Heart left ventricle (tissue), 16 donors: ENCODE data around the gene IRS2. TPM values are rescaled to one million over a fixed set of nuclear protein-coding genes. Genes with fewer than 3 reads are reported as not detected.

Experiments used
- ATAC-seq, 4 donors: fragments of 200-7000 bp; cut with Tn5 transposase; one replicate each; pipeline ENCODE4 v1.9.1; 2020 to 2022; ENCODE audit warnings: moderate library complexity in 4 of 4, mild to moderate bottlenecking in 3 of 4, moderate number of reproducible peaks in 1 of 4
- DNase-seq, 5 donors: peaks; one replicate each; pipeline ENCODE4 v3.0.0-alpha.2; 2020
- H3K27ac ChIP-seq, 12 donors: fragments of 200-600 bp; sonication (generic) in 4 of 12; one replicate each; pipeline versions ENCODE4 v1.5.0 to v1.8.0; 2016 to 2022; ENCODE audit warnings: mild to moderate bottlenecking in 2 of 12
- H3K27me3 ChIP-seq, 9 donors: fragments of 200-600 bp; sonication (generic) in 2 of 9; one replicate each; pipeline versions ENCODE4 v1.5.1 to v1.8.0; 2016 to 2022; ENCODE audit warnings: mild to moderate bottlenecking in 3 of 9
- H3K36me3 ChIP-seq, 9 donors: fragments of 200-600 bp; sonication (generic) in 2 of 9; one replicate each; pipeline versions ENCODE4 v1.5.0 to v1.8.0; 2018 to 2022; ENCODE audit warnings: mild to moderate bottlenecking in 2 of 9
- H3K4me1 ChIP-seq, 12 donors: fragments of 200-600 bp; sonication (generic) in 4 of 12; one replicate each; pipeline versions ENCODE4 v1.5.0 to v1.8.0; 2016 to 2022; ENCODE audit warnings: mild to moderate bottlenecking in 3 of 12
- H3K4me3 ChIP-seq, 12 donors: fragments of 200-600 bp; sonication (generic) in 4 of 12; one replicate each; pipeline versions ENCODE4 v1.5.0 to v1.8.0; 2017 to 2022; ENCODE audit warnings: mild to moderate bottlenecking in 9 of 12, moderate library complexity in 4 of 12
- H3K9me3 ChIP-seq, 12 donors: fragments of 200-600 bp; sonication (generic) in 4 of 12; one replicate each; pipeline versions ENCODE4 v1.5.0 to v1.8.0; 2016 to 2022; ENCODE audit warnings: mild to moderate bottlenecking in 1 of 12
- CTCF ChIP-seq, 12 donors: fragments of 200-600 bp; sonication (generic) in 4 of 12; IDR thresholded peaks; one replicate each; pipeline versions ENCODE4 v1.5.0 to v1.8.0; 2018 to 2022; ENCODE audit warnings: antibody characterized with exemption in 12 of 12, mild to moderate bottlenecking in 5 of 12
- POLR2A ChIP-seq, 2 donors: fragments of 450-650 bp; IDR thresholded peaks; one replicate each; pipeline ENCODE4 v1.6.1; 2017; ENCODE audit warnings: antibody characterized with exemption in 2 of 2, mild to moderate bottlenecking in 2 of 2, moderate library complexity in 2 of 2
- WGBS, 4 donors: extraction: QIAGEN DNeasy Blood & Tissue Kit in 2 of 4; methylation state at CpG; one replicate each; pipeline versions ENCODE4 v1.1.5 to v1.1.7; 2013 to 2018; 5-methylcytosine and 5-hydroxymethylcytosine counted together
- intact Hi-C, 10 donors: fragments of 100-400 bp; cut with DNase I; formaldehyde crosslinking; loops; one replicate each; pipeline versions ENCODE4 v1.11.1 to v1.14.2; 2022
- polyA plus RNA-seq, 2 donors: library from polyadenylated mRNA; stranded (reverse); fragments of 200-250 nt; gene quantifications; one replicate each; pipeline ENCODE4 v1.2.3, GENCODE V29; 2013
- total RNA-seq, 9 donors: library from RNA; depleted of rRNA in 2 of 9; stranded (reverse); fragments of >200 nt in 2 of 9; fragmentation: NEBNext Ultra II Directional in 3 of 9; extraction: Animal tissue kit (Norgen Biotek cat#: 25700) in 3 of 9; gene quantifications; one replicate each; pipeline versions ENCODE4 v1.1.0 to v1.2.4, GENCODE V29; 2016 to 2023
- donor health status: ischemic (EF 13 %, LVEDD 7.1; RV severe dilation, severe dysfunction).
- donor health status: healthy with polysubstance abuse.
- donor health status: DM: no; HTN: yes; CAD: no.
- donor health status: DM: no; HTN: no; CAD: no.
- donor health status: ischemic (EF 25% LVEDD 6.9; RV normal size, moderate dysfunction).
- donor health status: ischemic (EF 25% LVEDD 5.7; RV mildly dilated, moderate dysfunction).
- donor health status: healthy.
- donor health status: DM: yes; HTN: yes; CAD: no.
- donor health status: ischemic (EF 35%, LVEDD 5.7; RV mildly dilated, moderate dysfunction).
- donor health status: nonischemic (EF 11% LVEDD 7.7; RV severe dilation, severe dysfunction).
- donor health status: DM: yes; HTN: yes; CAD: no.
- donor health status: PGD.
- donor health status: ischemic (EF 29% LVEDD 5.4; RV normal size, mild dysfunction).
- donor health status: nonischemic (EF 23%, LVEDD 6.1; RV moderate dilation, normal function).

Gene IRS2
- total and polyA plus RNA-seq, 11 donors = 3.4 to 54.9 (median 14.4) TPM

DNA sequence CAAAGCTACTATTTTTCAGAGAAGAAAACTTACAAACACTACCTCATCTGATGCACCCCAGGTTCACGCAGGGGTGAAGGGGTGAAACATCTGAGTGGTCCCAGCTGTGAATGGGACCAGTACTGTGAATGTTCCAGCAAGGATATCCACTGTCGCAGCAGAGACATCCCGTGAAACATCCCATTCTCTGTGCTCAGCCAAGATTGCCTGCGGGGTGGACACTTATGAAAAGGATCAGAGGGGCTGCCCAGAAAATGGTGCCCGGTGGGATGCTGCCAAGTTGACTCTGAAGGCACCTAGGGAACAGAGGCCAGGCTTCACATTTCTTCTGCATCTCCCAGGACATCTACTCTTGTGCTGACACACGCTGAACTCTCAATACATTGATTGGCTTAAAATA is 15.9 kb downstream of the IRS2 start:
- WGBS, 4 donors = 95 to 97% (median 96%) methylated on average over 6 of the region's 6 CpGs
- no peak overlapping the region for H3K4me3 ChIP-seq
- ATAC-seq (no peak), DNase-seq (no peak)
- H3K27me3 ChIP-seq = no peaks in the 10 kb centered on the region
- TF ChIP-seq CTCF (IDR thresholded peaks at IDR 0.05) (no peak), POLR2A (IDR thresholded peaks at IDR 0.05) (no peak)
- peaks cover 0 to 16% (median 4%) of the 10 kb centered on the region in 9 donors for H3K36me3 ChIP-seq
- H3K4me1 ChIP-seq = peaks cover 0 to 25% (median 8%) of the 10 kb centered on the region in 12 donors
- H3K27ac ChIP-seq = no peak overlapping the region
- intact Hi-C loops = loop anchor here in 1 of 10 donors (10.0 kb wide), 1 partner anchor 626 kb away; no protein-coding TSS in a partner anchor
- no peaks in the 10 kb centered on the region for H3K9me3 ChIP-seq

DNA sequence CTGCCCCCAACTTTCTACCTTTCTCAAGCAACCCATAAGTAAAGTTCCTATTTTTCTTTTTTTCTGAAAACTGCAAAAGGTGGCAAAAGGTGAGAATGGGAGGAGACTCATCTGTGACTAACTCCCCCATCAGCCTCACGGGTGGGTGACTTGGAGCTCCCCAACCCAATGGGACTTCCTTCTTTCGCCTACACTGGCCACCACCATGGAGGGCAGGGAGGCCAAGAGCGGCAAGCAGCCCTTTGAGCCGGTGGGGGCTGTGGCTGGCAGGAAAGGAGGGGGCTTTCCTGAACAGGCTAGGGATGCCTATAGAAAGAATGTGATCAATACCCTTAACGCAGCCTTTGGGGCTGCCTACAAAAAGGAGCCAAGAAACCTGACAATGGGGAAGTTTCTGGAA is 16.5 kb downstream of the IRS2 start:
- DNase-seq (no peak), ATAC-seq (no peak)
- intact Hi-C loops = loop anchor here in 1 of 10 donors (10.0 kb wide), 1 partner anchor 625 kb away; no protein-coding TSS in a partner anchor
- Histone ChIP-seq H3K4me3 (no peak overlapping the region), H3K27ac (no peak overlapping the region), H3K9me3 (no peaks in the 10 kb centered on the region), H3K36me3 (peaks cover 0 to 16% (median 4%) of the 10 kb centered on the region in 9 donors), H3K27me3 (no peaks in the 10 kb centered on the region), H3K4me1 (peaks cover 0 to 30% (median 10%) of the 10 kb centered on the region in 12 donors)
- TF ChIP-seq POLR2A (IDR thresholded peaks at IDR 0.05) (no peak), CTCF (IDR thresholded peaks at IDR 0.05) (no peak)
- 95 to 97% (median 96%) methylated on average over 5 of the region's 5 CpGs for WGBS, 4 donors

GRCh38 chr13:109769275-109769674 is 17.1 kb downstream of the IRS2 start:
- Histone ChIP-seq H3K9me3 (no peaks in the 10 kb centered on the region), H3K27ac (no peak overlapping the region), H3K4me1 (peaks cover 0 to 35% (median 15%) of the 10 kb centered on the region in 12 donors), H3K27me3 (no peaks in the 10 kb centered on the region), H3K4me3 (no peak overlapping the region), H3K36me3 (peaks cover 0 to 16% (median 4%) of the 10 kb centered on the region in 9 donors)
- intact Hi-C loops = no loop called here
- DNase-seq = no peak
- TF ChIP-seq POLR2A (IDR thresholded peaks at IDR 0.05) (no peak), CTCF (IDR thresholded peaks at IDR 0.05) (no peak)
- WGBS, 4 donors = 80 to 92% (median 82%) methylated on average over 4 of the region's 4 CpGs
- ATAC-seq = peak in 1 of 4 donors; percentile 6

DNA sequence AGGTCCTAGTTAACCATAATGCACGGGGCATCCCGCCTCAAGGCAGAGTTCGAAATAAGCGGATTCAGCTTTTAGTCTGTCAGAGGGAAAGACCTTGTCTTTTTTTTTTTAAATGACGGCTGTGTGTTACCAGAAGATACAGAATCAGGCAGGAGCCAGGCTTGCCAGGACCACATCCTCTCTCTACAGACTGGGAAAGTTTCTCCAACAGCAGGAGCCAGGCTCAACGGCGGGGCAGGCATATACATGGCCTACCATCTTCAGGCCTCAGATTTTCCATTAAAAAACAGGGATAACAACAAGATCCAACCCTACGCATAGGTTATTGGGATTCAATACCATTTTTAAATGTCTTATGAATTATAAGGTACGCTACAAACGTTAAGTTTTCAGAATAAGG is 17.8 kb downstream of the IRS2 start:
- Histone ChIP-seq H3K9me3 (no peaks in the 10 kb centered on the region), H3K36me3 (peaks cover 0 to 16% (median 4%) of the 10 kb centered on the region in 9 donors), H3K4me1 (peaks cover 0 to 35% (median 16%) of the 10 kb centered on the region in 12 donors), H3K4me3 (no peak overlapping the region), H3K27me3 (no peaks in the 10 kb centered on the region), H3K27ac (no peak overlapping the region)
- TF ChIP-seq CTCF (IDR thresholded peaks at IDR 0.05) (no peak), POLR2A (IDR thresholded peaks at IDR 0.05) (no peak)
- DNase-seq (peak in 1 of 5 donors; percentile 18), ATAC-seq (no peak)
- intact Hi-C loops = no loop called here
- 92 to 95% (median 94%) methylated on average over 10 of the region's 10 CpGs for WGBS, 4 donors
